ENCODE results near the gene LCN10. TPM values are rescaled to one million over a fixed set of nuclear protein-coding genes. Genes with fewer than 3 reads are reported as not detected.
A peak's percentile ranks its signal among the peaks of the same experiment; 100 is the strongest.

The LCN10 gene
- total and polyA plus RNA-seq, 9 of the 15 experiments (the other 6 are each of a cell fraction or from before 2014, with no cell fraction given): 0.10 to 0.21 (median 0.14) TPM; not detected in 6

DNA sequence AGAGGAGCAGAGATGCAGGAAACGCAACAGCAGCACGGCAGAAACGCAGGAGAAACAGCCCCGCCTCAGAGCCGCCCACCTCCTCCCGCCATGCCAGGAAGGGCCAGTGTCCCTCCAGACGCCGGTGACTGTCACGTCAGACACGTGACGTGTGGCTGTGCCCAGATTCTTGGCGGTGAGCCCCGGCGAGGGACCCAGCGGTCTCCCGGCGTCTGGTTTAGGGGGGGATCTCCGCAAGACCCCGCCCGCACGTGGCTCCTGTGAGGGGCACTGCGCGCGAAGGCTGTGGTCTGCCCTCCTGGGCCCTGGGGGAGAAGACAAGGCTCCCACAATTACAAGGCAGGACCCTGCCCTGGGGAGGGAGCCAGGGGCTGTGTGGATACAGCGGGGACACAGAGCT lies 17.7 kb upstream of the LCN10 start:
- WGBS (ENCODE audit: insufficient coverage, low coverage, missing lambda C conversion rate): 62% methylated on average over 25 of the region's 25 CpGs
- H4K20me1 ChIP-seq (replicated peaks; ENCODE audit: control insufficient read depth, insufficient read depth, low read length): no peaks in the 10 kb centered on the region
- H3K4me3 ChIP-seq: no peak overlapping the region
- FAIRE-seq (no peak), ATAC-seq (no peak), DNase-seq (ENCODE audit: extremely low read depth in 1 of 4, low spot score in 3 of 4) (no peak)
- peak overlapping the region in 1 of 2 experiments; percentile 64; a peak in 1 of 4 replicates for H3K9ac ChIP-seq (ENCODE audit: insufficient read depth in 1 of 2, low read depth in 2 of 2, low read length in 2 of 2)
- no TSS peak for BruUV-seq (replicated peaks)
- POLR2A ChIA-PET: interaction anchor here (0.6 to 2.6 kb wide), 3 partner anchors 31 to 517 kb away, joined by 3 to 11 read pairs (median 3); partner anchors contain the start of gene TOR4A
- H3K79me2 ChIP-seq (ENCODE audit: control insufficient read depth, insufficient read depth, low read length): no peaks in the 10 kb centered on the region
- no peak overlapping the region for H3K27ac ChIP-seq (ENCODE audit: extremely low read depth, low read depth, low read length)
- H3K27me3 ChIP-seq (ENCODE audit: control insufficient read depth in 2 of 2, insufficient read depth in 2 of 2, low read length in 2 of 2): no peaks in the 10 kb centered on the region
- H3K9me1 ChIP-seq (ENCODE audit: control insufficient read depth, insufficient read depth, low read length): no peaks in the 10 kb centered on the region
- intact Hi-C loops (cut with micrococcal nuclease) (no loop called here), in situ Hi-C loops (cut with MboI) (no loop called here)
- peaks cover 6% of the 10 kb centered on the region for H3K9me3 ChIP-seq (replicated peaks; ENCODE audit: control insufficient read depth, insufficient read depth, low read depth, low read length)
- CTCF ChIA-PET (ENCODE audit: low intra/inter-chr PET ratio): interaction anchor here (0.6 kb wide), 1 partner anchor 115 kb away, joined by 3 read pairs; no protein-coding TSS in a partner anchor
- no peak for TF ChIP-seq HCFC1 (IDR thresholded peaks at IDR 0.05; ENCODE audit: low read depth, low read length)
- TF ChIP-seq, protein P1, sequence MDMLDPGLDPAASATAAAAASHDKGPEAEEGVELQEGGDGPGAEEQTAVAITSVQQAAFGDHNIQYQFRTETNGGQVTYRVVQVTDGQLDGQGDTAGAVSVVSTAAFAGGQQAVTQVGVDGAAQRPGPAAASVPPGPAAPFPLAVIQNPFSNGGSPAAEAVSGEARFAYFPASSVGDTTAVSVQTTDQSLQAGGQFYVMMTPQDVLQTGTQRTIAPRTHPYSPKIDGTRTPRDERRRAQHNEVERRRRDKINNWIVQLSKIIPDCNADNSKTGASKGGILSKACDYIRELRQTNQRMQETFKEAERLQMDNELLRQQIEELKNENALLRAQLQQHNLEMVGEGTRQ (CRISPR knock-in tag; IDR thresholded peaks at IDR 0.05): peak; percentile 10; the same call in 1 of the 2 replicates
- TF ChIP-seq, protein P2, sequence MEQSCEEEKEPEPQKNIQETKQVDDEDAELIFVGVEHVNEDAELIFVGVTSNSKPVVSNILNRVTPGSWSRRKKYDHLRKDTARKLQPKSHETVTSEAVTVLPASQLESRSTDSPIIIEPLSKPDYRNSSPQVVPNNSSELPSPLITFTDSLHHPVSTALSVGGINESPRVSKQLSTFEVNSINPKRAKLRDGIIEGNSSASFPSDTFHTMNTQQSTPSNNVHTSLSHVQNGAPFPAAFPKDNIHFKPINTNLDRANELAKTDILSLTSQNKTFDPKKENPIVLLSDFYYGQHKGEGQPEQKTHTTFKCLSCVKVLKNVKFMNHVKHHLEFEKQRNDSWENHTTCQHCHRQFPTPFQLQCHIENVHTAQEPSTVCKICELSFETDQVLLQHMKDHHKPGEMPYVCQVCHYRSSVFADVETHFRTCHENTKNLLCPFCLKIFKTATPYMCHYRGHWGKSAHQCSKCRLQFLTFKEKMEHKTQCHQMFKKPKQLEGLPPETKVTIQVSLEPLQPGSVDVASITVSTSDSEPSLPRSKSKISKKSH (CRISPR knock-in tag; IDR thresholded peaks at IDR 0.05): no peak
- peak; percentile 35; the same call in 1 of the 2 replicates for TF ChIP-seq ZBTB33 (CRISPR knock-in tag; IDR thresholded peaks at IDR 0.05)
- TF ChIP-seq MAX (CRISPR knock-in tag; IDR thresholded peaks at IDR 0.05): 0 out of 2 replicates have a peak, but pooled peaks have one; percentile 27
- no peak for TF ChIP-seq NR4A1 (CRISPR knock-in tag; IDR thresholded peaks at IDR 0.05)
- TF ChIP-seq NR4A1 (tag; IDR thresholded peaks at IDR 0.05): no peak
- no peak for TF ChIP-seq PTBP1 (IDR thresholded peaks at IDR 0.05; ENCODE audit: low read depth, low read length)
- peak overlapping the region; percentile 60 for H2AFZ ChIP-seq (ENCODE audit: low read depth, low read length)
- H3K4me2 ChIP-seq (ENCODE audit: insufficient read depth, low read length): peak overlapping the region; percentile 2; the same call in 1 of the 2 replicates
- peaks cover 8 to 78% of the 10 kb centered on the region in 2 experiments; a peak in 4 of 5 replicates for H3K4me1 ChIP-seq (replicated peaks in 1 of 2; ENCODE audit: control insufficient read depth in 2 of 2, insufficient read depth in 2 of 2, low read length in 2 of 2)
- H3K36me3 ChIP-seq (ENCODE audit: control insufficient read depth, insufficient read depth, low read length): no peaks in the 10 kb centered on the region
